GM10248 (cell line): ENCODE results near the gene SOWAHB.

ENCODE experiments used
- CTCF ChIA-PET: fragments of 300-600 bp; sonication (Branson Sonifier 250); formaldehyde crosslinking; extraction: SDS; loops from one replicate; lab custom pipeline; 2021; ENCODE audit warnings: antibody characterized with exemption; lab: Yijun Ruan, JAX
- POLR2A ChIA-PET: fragments of 350-650 bp; sonication (Branson Sonifier 250); formaldehyde crosslinking; extraction: SDS; loops from one replicate; lab custom pipeline; 2020; ENCODE audit warnings: antibody characterized with exemption; lab: Yijun Ruan, JAX
- DNase-seq: peaks from one replicate; pipeline ENCODE4 v3.0.0; 2012; ENCODE audit errors: extremely low spot score
- TF ChIP-seq, protein P1 (sequence below): IDR thresholded peaks from 2 replicates; pipeline ENCODE4 v1.5.1; 2012; ENCODE audit warnings: mild to moderate bottlenecking, low read depth; ENCODE audit errors: extremely low read depth, missing control alignments, control extremely low read depth

Gene SOWAHB

DNA sequence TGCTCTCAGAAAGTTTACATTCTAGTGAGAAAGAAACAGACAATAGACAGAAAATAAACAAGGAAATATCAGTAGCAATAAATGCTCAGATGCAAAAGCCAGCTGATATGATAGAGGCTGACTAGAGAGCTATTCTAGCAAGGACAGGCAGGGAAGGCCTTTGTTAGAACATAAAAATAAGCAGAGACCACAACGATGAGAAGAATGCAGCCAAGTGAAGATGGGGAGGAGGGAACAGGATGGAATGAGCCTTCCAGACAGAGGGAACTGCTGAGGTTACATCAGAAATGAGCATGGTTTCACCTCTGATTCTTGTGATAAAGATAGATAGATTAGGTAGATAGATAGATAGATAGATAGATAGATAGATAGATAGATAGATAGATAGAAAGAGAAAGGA is 7.6 kb upstream of the SOWAHB start:
- no peak for DNase-seq
- ChIA-PET CTCF (interaction anchor here (1.2 to 1.6 kb wide), 2 partner anchors 8 to 11 kb away, joined by 3 to 5 read pairs; partner anchors contain the start of gene SOWAHB), POLR2A (no interaction called here)
- TF ChIP-seq, protein P1, sequence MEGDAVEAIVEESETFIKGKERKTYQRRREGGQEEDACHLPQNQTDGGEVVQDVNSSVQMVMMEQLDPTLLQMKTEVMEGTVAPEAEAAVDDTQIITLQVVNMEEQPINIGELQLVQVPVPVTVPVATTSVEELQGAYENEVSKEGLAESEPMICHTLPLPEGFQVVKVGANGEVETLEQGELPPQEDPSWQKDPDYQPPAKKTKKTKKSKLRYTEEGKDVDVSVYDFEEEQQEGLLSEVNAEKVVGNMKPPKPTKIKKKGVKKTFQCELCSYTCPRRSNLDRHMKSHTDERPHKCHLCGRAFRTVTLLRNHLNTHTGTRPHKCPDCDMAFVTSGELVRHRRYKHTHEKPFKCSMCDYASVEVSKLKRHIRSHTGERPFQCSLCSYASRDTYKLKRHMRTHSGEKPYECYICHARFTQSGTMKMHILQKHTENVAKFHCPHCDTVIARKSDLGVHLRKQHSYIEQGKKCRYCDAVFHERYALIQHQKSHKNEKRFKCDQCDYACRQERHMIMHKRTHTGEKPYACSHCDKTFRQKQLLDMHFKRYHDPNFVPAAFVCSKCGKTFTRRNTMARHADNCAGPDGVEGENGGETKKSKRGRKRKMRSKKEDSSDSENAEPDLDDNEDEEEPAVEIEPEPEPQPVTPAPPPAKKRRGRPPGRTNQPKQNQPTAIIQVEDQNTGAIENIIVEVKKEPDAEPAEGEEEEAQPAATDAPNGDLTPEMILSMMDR, result no peak

DNA sequence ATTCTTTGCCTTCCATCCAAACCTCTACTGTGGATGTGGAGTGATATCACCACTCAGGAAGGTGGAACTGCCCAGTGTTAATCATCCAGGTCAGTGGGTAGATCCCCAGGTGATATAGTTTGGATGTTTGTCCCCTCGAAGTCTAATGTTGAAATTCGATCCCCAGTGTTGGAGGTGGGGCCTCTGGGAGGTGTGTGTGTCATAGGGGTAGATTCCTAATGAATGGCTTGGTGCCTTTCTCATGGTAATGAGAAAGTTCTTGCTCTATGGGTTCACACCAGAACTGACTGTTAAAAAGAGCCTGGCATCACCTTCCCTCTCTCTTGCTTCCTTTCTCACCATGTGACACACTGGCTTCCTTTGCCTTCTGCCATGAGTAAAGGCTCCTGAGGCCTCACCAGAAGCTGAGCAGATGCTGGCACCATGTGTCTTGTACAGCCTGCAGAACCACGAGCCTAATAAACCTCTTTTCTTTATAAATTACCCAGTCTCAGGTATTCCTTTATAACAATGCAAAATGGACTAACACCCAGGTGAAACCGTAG is 6.8 kb upstream of the SOWAHB start:
- POLR2A ChIA-PET, result no interaction called here
- CTCF ChIA-PET, result interaction anchor here (1.2 kb wide), 2 partner anchors 10 to 16 kb away, joined by 3 read pairs; no protein-coding TSS in a partner anchor

DNA sequence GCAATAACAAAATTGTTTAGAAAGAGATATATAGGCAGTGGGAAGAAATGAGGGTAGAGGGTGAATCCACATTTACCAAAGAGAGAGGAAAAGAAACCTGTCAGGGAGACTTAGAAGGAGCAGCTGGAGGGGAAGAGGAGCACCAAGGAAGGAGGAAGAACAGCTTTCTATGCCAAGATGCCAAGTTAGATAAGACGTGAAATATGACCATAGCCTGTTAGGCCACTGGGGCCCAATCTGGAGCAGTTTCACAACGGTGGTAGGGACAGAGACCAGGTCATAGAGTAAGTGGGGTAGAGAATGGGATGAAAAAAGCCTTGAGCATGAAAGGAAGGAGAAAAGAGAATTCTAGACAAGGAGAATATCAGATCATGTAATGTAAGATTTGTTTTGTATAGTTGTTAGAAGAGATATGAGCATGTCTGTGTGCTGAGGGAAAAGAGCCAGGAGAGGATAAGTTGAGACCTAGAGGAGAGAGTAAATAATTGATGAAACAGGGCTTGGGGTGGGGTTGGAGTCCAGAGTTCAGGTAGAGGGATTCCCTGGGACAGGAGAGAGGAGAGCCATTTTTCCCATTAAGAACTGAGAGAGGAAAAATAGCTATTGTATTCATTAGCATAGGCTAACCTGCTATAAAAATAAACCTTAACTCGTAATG is 4.4 kb upstream of the SOWAHB start:
- TF ChIP-seq, protein P1, result no peak
- no peak for DNase-seq
- CTCF ChIA-PET, result interaction anchor here (0.8 to 1.0 kb wide), 2 partner anchors 10 to 12 kb away, joined by 3 read pairs; no protein-coding TSS in a partner anchor
- POLR2A ChIA-PET, result no interaction called here

More for the DNA sequence above, 6.8 kb upstream of the SOWAHB start:
- TF ChIP-seq, protein P1, result no peak
- DNase-seq, result no peak

DNA sequence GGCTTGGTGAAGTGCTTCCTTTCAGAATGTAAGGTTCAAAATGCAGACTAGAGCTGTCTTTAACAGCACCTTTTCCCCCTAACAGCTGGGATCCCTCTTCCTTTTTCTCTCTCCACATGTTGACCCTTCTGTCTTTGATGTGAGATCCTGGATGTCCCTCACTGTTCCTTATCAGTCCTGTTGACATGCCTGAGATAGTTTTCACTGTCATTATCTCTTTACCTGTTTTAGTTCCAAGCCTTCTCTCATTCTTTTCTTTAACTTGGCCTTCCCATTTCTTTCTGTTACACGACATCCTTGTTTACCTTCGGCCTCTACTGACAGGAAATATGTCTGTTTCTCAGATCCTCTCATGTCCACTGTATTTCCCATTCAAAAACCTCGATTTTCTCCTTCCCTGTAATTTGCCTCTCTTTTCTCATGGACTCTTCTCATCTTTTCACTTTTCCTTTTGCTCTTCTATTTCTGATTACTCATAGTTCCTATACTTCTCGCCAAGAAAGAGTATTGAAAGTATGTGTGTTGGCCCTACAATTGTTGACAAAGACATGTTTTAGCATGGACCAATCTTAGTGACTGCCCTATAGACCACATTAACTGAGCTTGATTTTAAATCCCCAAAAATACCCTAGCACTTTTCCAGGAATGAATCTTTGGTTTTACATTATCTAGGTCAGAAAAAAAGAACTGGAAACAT is 1.2 kb upstream of the SOWAHB start:
- TF ChIP-seq, protein P1, result no peak
- POLR2A ChIA-PET, result no interaction called here
- no peak for DNase-seq
- CTCF ChIA-PET, result no interaction called here

DNA sequence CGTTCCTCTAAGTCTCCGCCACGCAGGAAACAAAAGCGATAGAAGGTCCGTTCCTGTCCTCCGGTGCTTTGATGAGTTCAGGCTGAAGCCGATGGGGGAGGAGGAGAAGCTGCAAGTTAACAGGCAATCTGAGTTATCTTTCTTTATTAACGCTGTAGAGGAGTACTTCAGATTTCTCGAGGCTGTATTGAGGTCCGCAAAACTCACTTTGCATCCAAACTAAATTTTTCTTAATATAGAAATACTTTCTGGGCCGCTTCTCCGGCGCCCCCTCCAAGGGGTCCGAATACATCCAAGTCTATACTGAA is 395 bp upstream of the SOWAHB start:
- TF ChIP-seq, protein P1, result no peak
- ChIA-PET POLR2A (no interaction called here), CTCF (interaction anchor here (1.9 kb wide), 1 partner anchor 8 kb away, joined by 5 read pairs; no protein-coding TSS in a partner anchor)
- DNase-seq, result no peak
